HepG2 (cell line): ENCODE data around the gene PLEKHA6. TPM values are rescaled to one million over a fixed set of nuclear protein-coding genes. Genes with fewer than 3 reads are reported as not detected.

Experiments
- ATAC-seq: fragments of 200-7000 bp; cut with Tn5 transposase; 3 replicates; pipeline ENCODE4 v1.9.1; 2020; ENCODE audit warnings: mild to moderate bottlenecking, moderate library complexity
- BruUV-seq: library from RNA; stranded (reverse); fragments of 400-500 nt; replicated peaks from 2 replicates; lab custom pipeline; 2021; lab: Mats Ljungman, UMichigan
- CTCF ChIA-PET: fragments of 300-600 bp; formaldehyde crosslinking; extraction: SDS; loops from one replicate; lab custom pipeline; 2021; ENCODE audit warnings: low total read pairs, inconsistent platforms, low intra/inter-chr PET ratio; lab: Yijun Ruan, JAX
- POLR2A ChIA-PET: fragments of 350-600 bp; sonication (Branson Sonifier 250); formaldehyde crosslinking; loops from one replicate; lab custom pipeline; 2020; ENCODE audit warnings: antibody characterized with exemption, inconsistent platforms; lab: Yijun Ruan, JAX
- DNase-seq: peaks from one replicate; pipeline ENCODE4 v3.0.0-alpha.2; 2015; ENCODE audit warnings: low spot score
- FAIRE-seq: peaks from 3 replicates; lab custom pipeline; 2011; peaks lifted over from hg19 to GRCh38; lab: Jason Lieb, UNC
- H2AFZ ChIP-seq: one replicate; pipeline ENCODE4 v1.6.1; 2011; ENCODE audit warnings: low read length, inconsistent platforms
- H3K27ac ChIP-seq: fragments of 300-600 bp; 3 replicates; pipeline ENCODE4 v1.8.0; 2011; ENCODE audit warnings: mixed run types, mild to moderate bottlenecking, mixed read lengths, low read length, inconsistent platforms; ENCODE audit not compliant: insufficient read depth; ENCODE audit errors: extremely low read length
- H3K27me3 ChIP-seq, 2 experiments: fragments of 200-600 bp in 1 of 2; 2 replicates in 1 of 2; 3 replicates in 1 of 2; pipeline versions ENCODE4 v1.6.0 to v1.8.0; 2011; ENCODE audit warnings: low read length in 2 of 2, mild to moderate bottlenecking in 2 of 2, moderate library complexity in 2 of 2, inconsistent platforms in 1 of 2; ENCODE audit not compliant: insufficient read depth in 2 of 2, control insufficient read depth in 1 of 2
- H3K36me3 ChIP-seq, 2 experiments: fragments of 200-600 bp in 1 of 2; replicated peaks in 1 of 2; 2 replicates in 1 of 2; 3 replicates in 1 of 2; pipeline versions ENCODE4 v1.5.1 to v1.8.0; 2011; ENCODE audit warnings: low read length in 2 of 2, inconsistent platforms in 1 of 2; ENCODE audit not compliant: insufficient read depth in 2 of 2, control insufficient read depth in 1 of 2
- H3K4me1 ChIP-seq: 2 replicates; pipeline ENCODE4 v1.5.1; 2012; ENCODE audit warnings: low read length, inconsistent platforms; ENCODE audit not compliant: insufficient read depth
- H3K4me2 ChIP-seq: 2 replicates; pipeline ENCODE4 v1.6.0; 2011; ENCODE audit warnings: low read depth, low read length, inconsistent platforms
- H3K4me3 ChIP-seq, 3 experiments: fragments of 200-600 bp in 1 of 3; sonication (generic), shearing (Covaris generic) in 1 of 3; replicated peaks in 1 of 3; 2 replicates each; pipeline ENCODE4 v1.5.1; 2011 to 2016; ENCODE audit warnings: low read length in 3 of 3, inconsistent platforms in 2 of 3, low read depth in 2 of 3, mild to moderate bottlenecking in 2 of 3, control low read depth in 1 of 3, mixed read lengths in 1 of 3; ENCODE audit not compliant: insufficient read depth in 1 of 3
- H3K79me2 ChIP-seq: one replicate; pipeline ENCODE4 v1.6.1; 2011; ENCODE audit warnings: low read length, inconsistent platforms; ENCODE audit not compliant: insufficient read depth
- H3K9ac ChIP-seq: 2 replicates; pipeline ENCODE4 v1.6.0; 2011; ENCODE audit warnings: mild to moderate bottlenecking, low read depth, low read length, inconsistent platforms; ENCODE audit not compliant: insufficient read depth
- H3K9me3 ChIP-seq: 2 replicates; pipeline ENCODE4 v1.5.1; 2012; ENCODE audit warnings: mild to moderate bottlenecking, low read length
- H4K20me1 ChIP-seq: 2 replicates; pipeline ENCODE4 v1.6.0; 2011; ENCODE audit warnings: inconsistent platforms, mild to moderate bottlenecking, low read length, moderate library complexity; ENCODE audit not compliant: insufficient read depth
- AKAP8 ChIP-seq: sonication (generic); formaldehyde crosslinking; IDR thresholded peaks from 2 replicates; pipeline ENCODE4 v1.5.1; 2020; ENCODE audit warnings: mild to moderate bottlenecking, missing genetic modification reagents
- ESRRA ChIP-seq: sonication (generic); formaldehyde crosslinking; IDR thresholded peaks from 2 replicates; pipeline ENCODE4 v1.5.1; 2020; ENCODE audit warnings: mild to moderate bottlenecking, low read depth, missing genetic modification reagents
- HOXD1 ChIP-seq: sonication (generic); formaldehyde crosslinking; IDR thresholded peaks from 2 replicates; pipeline ENCODE4 v1.5.0; 2020; ENCODE audit warnings: missing genetic modification reagents
- MIER2 ChIP-seq: IDR thresholded peaks from 2 replicates; pipeline ENCODE4 v1.6.1; 2016; ENCODE audit warnings: missing biosample characterization, missing genetic modification reagents
- RFX5 ChIP-seq: IDR thresholded peaks from 2 replicates; pipeline ENCODE4 v1.6.1; 2011; ENCODE audit warnings: low read depth, low read length, improper control_type of control experiment
- ZBTB2 ChIP-seq: sonication (generic); formaldehyde crosslinking; IDR thresholded peaks from 2 replicates; pipeline ENCODE4 v1.8.0; 2022; ENCODE audit warnings: low read depth, missing genetic modification reagents
- ZC3H13 ChIP-seq: sonication (generic); formaldehyde crosslinking; IDR thresholded peaks from 2 replicates; pipeline ENCODE4 v1.8.1; 2023; ENCODE audit warnings: mild to moderate bottlenecking, missing genetic modification reagents, moderate library complexity
- ZKSCAN5 ChIP-seq: sonication (generic); formaldehyde crosslinking; IDR thresholded peaks from 2 replicates; pipeline ENCODE4 v1.5.1; 2020; ENCODE audit warnings: mild to moderate bottlenecking, missing genetic modification reagents
- WGBS: methylation state at CpG from one replicate; pipeline ENCODE4 v1.1.6; 2017; ENCODE audit warnings: low lambda C conversion rate; 5-methylcytosine and 5-hydroxymethylcytosine counted together
- in situ Hi-C: cut with HindIII; loops from 2 replicates; pipeline ENCODE4 v1.10.0; 2017; ENCODE audit warnings: low pct_unique_long_range_greater_than_20kb; ENCODE audit not compliant: extremely low pct_ligation_motif_present
- intact Hi-C: fragments of 100-400 bp; cut with micrococcal nuclease; formaldehyde crosslinking; loops from one replicate; pipeline ENCODE4 v1.10.0; 2022; ENCODE audit not compliant: unreplicated experiment
- polyA plus RNA-seq, 8 experiments: library from polyadenylated mRNA; depleted of rRNA in 3 of 8; stranded (reverse) in 7 of 8; unstranded in 1 of 8; fragments of >200 nt; fragmentation: Illumina TruSeq in 4 of 8; extraction: Trizol in 4 of 8; gene quantifications; 2 replicates each; pipeline versions ENCODE4 v1.2.1 to v1.2.3, GENCODE V29; 2011 to 2016; ENCODE audit warnings: low read depth in 4 of 8, missing spikeins in 1 of 8, mixed read lengths in 1 of 8; ENCODE audit not compliant: insufficient read depth in 1 of 8
- total RNA-seq, 5 experiments: library from RNA; depleted of rRNA; stranded (reverse); fragments of >200 nt; fragmentation: Illumina TruSeq; extraction: Trizol; gene quantifications; 2 replicates each; pipeline ENCODE4 v1.2.3, GENCODE V29; 2016; ENCODE audit warnings: low read depth in 1 of 5
- TF ChIP-seq, protein P1 (sequence below): sonication (generic); formaldehyde crosslinking; IDR thresholded peaks from 2 replicates; pipeline ENCODE4 v1.4.0; 2020; ENCODE audit warnings: mild to moderate bottlenecking, low read depth, missing genetic modification reagents
- TF ChIP-seq, protein P2 (sequence below): sonication (generic); formaldehyde crosslinking; IDR thresholded peaks from 2 replicates; pipeline ENCODE4 v1.5.1; 2020; ENCODE audit warnings: mild to moderate bottlenecking, missing genetic modification reagents, moderate library complexity
- TF ChIP-seq, protein P3 (sequence below): sonication (generic); formaldehyde crosslinking; IDR thresholded peaks from 2 replicates; pipeline ENCODE4 v1.8.0; 2022; ENCODE audit warnings: mild to moderate bottlenecking, missing genetic modification reagents, moderate library complexity

PLEKHA6 gene
- total and polyA plus RNA-seq, 2 of the 13 experiments (the other 11 are each of a cell fraction or from before 2014, with no cell fraction given), result 5.3 to 11.4 TPM

GRCh38 chr1:204278958-204279357 lies 80.8 kb downstream of the PLEKHA6 start:
- H2AFZ ChIP-seq, result no peak overlapping the region
- in situ Hi-C loops, result no loop called here
- intact Hi-C loops, result no loop called here
- no peak overlapping the region for H3K4me2 ChIP-seq
- H3K27ac ChIP-seq, result no peak overlapping the region
- ChIA-PET CTCF (no interaction called here), POLR2A (interaction anchor here (1.1 kb wide), 1 partner anchor 9 kb away, joined by 3 read pairs; no protein-coding TSS in a partner anchor)
- H3K27me3 ChIP-seq, result no peaks in the 10 kb centered on the region
- H3K9ac ChIP-seq, result no peak overlapping the region
- H3K4me1 ChIP-seq, result peaks cover 31% of the 10 kb centered on the region
- H4K20me1 ChIP-seq, result no peaks in the 10 kb centered on the region
- no TSS peak for BruUV-seq
- H3K4me3 ChIP-seq, result no peak overlapping the region
- no peak for DNase-seq
- TF ChIP-seq RFX5, result no peak
- no peak for TF ChIP-seq ZKSCAN5 (CRISPR knock-in tag)
- TF ChIP-seq ZBTB2, result no peak
- TF ChIP-seq AKAP8 (CRISPR knock-in tag), result no peak
- TF ChIP-seq, protein P1, sequence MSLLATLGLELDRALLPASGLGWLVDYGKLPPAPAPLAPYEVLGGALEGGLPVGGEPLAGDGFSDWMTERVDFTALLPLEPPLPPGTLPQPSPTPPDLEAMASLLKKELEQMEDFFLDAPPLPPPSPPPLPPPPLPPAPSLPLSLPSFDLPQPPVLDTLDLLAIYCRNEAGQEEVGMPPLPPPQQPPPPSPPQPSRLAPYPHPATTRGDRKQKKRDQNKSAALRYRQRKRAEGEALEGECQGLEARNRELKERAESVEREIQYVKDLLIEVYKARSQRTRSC, result no peak
- no peak for TF ChIP-seq ESRRA (CRISPR knock-in tag)
- TF ChIP-seq, protein P2, sequence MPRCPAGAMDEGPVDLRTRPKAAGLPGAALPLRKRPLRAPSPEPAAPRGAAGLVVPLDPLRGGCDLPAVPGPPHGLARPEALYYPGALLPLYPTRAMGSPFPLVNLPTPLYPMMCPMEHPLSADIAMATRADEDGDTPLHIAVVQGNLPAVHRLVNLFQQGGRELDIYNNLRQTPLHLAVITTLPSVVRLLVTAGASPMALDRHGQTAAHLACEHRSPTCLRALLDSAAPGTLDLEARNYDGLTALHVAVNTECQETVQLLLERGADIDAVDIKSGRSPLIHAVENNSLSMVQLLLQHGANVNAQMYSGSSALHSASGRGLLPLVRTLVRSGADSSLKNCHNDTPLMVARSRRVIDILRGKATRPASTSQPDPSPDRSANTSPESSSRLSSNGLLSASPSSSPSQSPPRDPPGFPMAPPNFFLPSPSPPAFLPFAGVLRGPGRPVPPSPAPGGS (CRISPR knock-in tag), result no peak
- TF ChIP-seq, protein P3, sequence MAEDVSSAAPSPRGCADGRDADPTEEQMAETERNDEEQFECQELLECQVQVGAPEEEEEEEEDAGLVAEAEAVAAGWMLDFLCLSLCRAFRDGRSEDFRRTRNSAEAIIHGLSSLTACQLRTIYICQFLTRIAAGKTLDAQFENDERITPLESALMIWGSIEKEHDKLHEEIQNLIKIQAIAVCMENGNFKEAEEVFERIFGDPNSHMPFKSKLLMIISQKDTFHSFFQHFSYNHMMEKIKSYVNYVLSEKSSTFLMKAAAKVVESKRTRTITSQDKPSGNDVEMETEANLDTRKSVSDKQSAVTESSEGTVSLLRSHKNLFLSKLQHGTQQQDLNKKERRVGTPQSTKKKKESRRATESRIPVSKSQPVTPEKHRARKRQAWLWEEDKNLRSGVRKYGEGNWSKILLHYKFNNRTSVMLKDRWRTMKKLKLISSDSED (CRISPR knock-in tag), result no peak
- no peak for TF ChIP-seq MIER2
- TF ChIP-seq HOXD1 (CRISPR knock-in tag), result no peak
- TF ChIP-seq ZC3H13 (CRISPR knock-in tag), result no peak
- TF ChIP-seq, all 625 proteins: peak for 0
- no peak for ATAC-seq
- no peaks in the 10 kb centered on the region for H3K79me2 ChIP-seq
- WGBS, result 91% methylated on average over 4 of the region's 4 CpGs
- FAIRE-seq, result no peak
- H3K36me3 ChIP-seq, result peaks cover 3 to 15% of the 10 kb centered on the region in 2 experiments; a peak in 3 of 5 replicates
- no peaks in the 10 kb centered on the region for H3K9me3 ChIP-seq
